G401 (cell line): ENCODE results near the gene ZNF236. TPM values are rescaled to one million over a fixed set of nuclear protein-coding genes. Genes with fewer than 3 reads are reported as not detected.

Experiments
- DNase-seq: peaks from one replicate; pipeline ENCODE4 v3.0.0-alpha.2; 2015; ENCODE audit warnings: low spot score
- in situ Hi-C: cut with HindIII; loops from 2 replicates; pipeline ENCODE4 v1.10.0; 2016; ENCODE audit warnings: low sequenced_read_pairs, mixed read lengths
- total RNA-seq: library from RNA; depleted of rRNA; stranded (reverse); fragments of >200 nt; shearing (Covaris generic); gene quantifications from 2 replicates; pipeline ENCODE4 v1.2.3, GENCODE V29; 2014

The ZNF236 gene
- total RNA-seq, 1 experiment from 2014 or later: 4.8 TPM

- DNase-seq: no peak
- in situ Hi-C loops: no loop called here
Measured at GRCh38 chr18:76894566-76895346, 72.4 kb downstream of the ZNF236 start.

- DNase-seq: no peak
- in situ Hi-C loops: no loop called here
Measured at GRCh38 chr18:76895498-76895897, 73.1 kb downstream of the ZNF236 start.

- in situ Hi-C loops: no loop called here
- no peak for DNase-seq
Measured at GRCh38 chr18:76896677-76897076, 74.3 kb downstream of the ZNF236 start.

- in situ Hi-C loops: no loop called here
- no peak for DNase-seq
Measured at GRCh38 chr18:76897257-76897656, 74.9 kb downstream of the ZNF236 start.

- DNase-seq: no peak
- in situ Hi-C loops: no loop called here
Measured at GRCh38 chr18:76903386-76903785, 81.0 kb downstream of the ZNF236 start.

- no peak for DNase-seq
- in situ Hi-C loops: no loop called here
Measured at GRCh38 chr18:76905821-76906220, 83.5 kb downstream of the ZNF236 start.

GRCh38 chr18:76908277-76908676, 85.9 kb downstream of the ZNF236 start:
- in situ Hi-C loops: no loop called here

GRCh38 chr18:76909439-76909838, 87.1 kb downstream of the ZNF236 start:
- in situ Hi-C loops: no loop called here
- no peak for DNase-seq

More at GRCh38 chr18:76908277-76908676, 85.9 kb downstream of the ZNF236 start:
- no peak for DNase-seq

GRCh38 chr18:76911440-76911839, 89.1 kb downstream of the ZNF236 start:
- DNase-seq: no peak
- in situ Hi-C loops: no loop called here

- DNase-seq: no peak
- in situ Hi-C loops: no loop called here
Measured at GRCh38 chr18:76913583-76913982, 91.2 kb downstream of the ZNF236 start.

- in situ Hi-C loops: no loop called here
- no peak for DNase-seq
Measured at GRCh38 chr18:76914314-76914713, 92.0 kb downstream of the ZNF236 start.

- DNase-seq: no peak
- in situ Hi-C loops: no loop called here
Measured at GRCh38 chr18:76914796-76915195, 92.4 kb downstream of the ZNF236 start.

GRCh38 chr18:76915456-76915855, 93.1 kb downstream of the ZNF236 start:
- in situ Hi-C loops: no loop called here
- no peak for DNase-seq

- in situ Hi-C loops: no loop called here
- DNase-seq: no peak
Measured at GRCh38 chr18:76920974-76921373, 98.6 kb downstream of the ZNF236 start.

- peak; percentile 21 for DNase-seq
- in situ Hi-C loops: no loop called here
Measured at GRCh38 chr18:76922107-76922506, 99.8 kb downstream of the ZNF236 start.

GRCh38 chr18:76923485-76924085, 101.2 kb downstream of the ZNF236 start:
- DNase-seq: peak; percentile 2
- in situ Hi-C loops: no loop called here

GRCh38 chr18:76925501-76925900, 103.1 kb downstream of the ZNF236 start:
- in situ Hi-C loops: no loop called here
- no peak for DNase-seq

GRCh38 chr18:76927223-76927725, 104.9 kb downstream of the ZNF236 start:
- peak; percentile 15 for DNase-seq
- in situ Hi-C loops: no loop called here

GRCh38 chr18:76928179-76928868, 106.0 kb downstream of the ZNF236 start:
- in situ Hi-C loops: no loop called here
- DNase-seq: no peak

- in situ Hi-C loops: no loop called here
Measured at GRCh38 chr18:76931171-76931570, 108.8 kb downstream of the ZNF236 start.

More at GRCh38 chr18:76931171-76931570, 108.8 kb downstream of the ZNF236 start:
- no peak for DNase-seq
